ENCODE measurements around the gene FOXK1.
"Not testable (repeated sequence)": the region's sequence is repeated elsewhere in the genome, so short reads cannot be mapped to it uniquely, and the experiment has no call there.

The FOXK1 gene

GRCh38 chr7:4681886-4682620 is at the start of gene FOXK1:
Gene FOXK1, plus strand, starts transcription at chr7:4682295. Its CDS starts 14 bp downstream, at chr7:4682309.
- no peak for DNase-seq (ENCODE audit: low read depth)

GRCh38 chr7:4633012-4633411 is 49.1 kb upstream of the FOXK1 start:
- DNase-seq (ENCODE audit: low read depth): no peak

- DNase-seq (ENCODE audit: low read depth): no peak
Measured at GRCh38 chr7:4634166-4634565, 47.9 kb upstream of the FOXK1 start.

- DNase-seq (ENCODE audit: low read depth): no peak
Measured at GRCh38 chr7:4638781-4639575, 43.1 kb upstream of the FOXK1 start.

- no peak for DNase-seq (ENCODE audit: low read depth)
Measured at GRCh38 chr7:4641091-4641666, 40.9 kb upstream of the FOXK1 start.

GRCh38 chr7:4641667-4642467 is 40.2 kb upstream of the FOXK1 start:
- peak; percentile 91 for DNase-seq (ENCODE audit: low read depth)

GRCh38 chr7:4642468-4643203 is 39.5 kb upstream of the FOXK1 start:
- no peak for DNase-seq (ENCODE audit: low read depth)

- DNase-seq (ENCODE audit: low read depth): not testable (repeated sequence)
Measured at GRCh38 chr7:4643204-4643471, 39.0 kb upstream of the FOXK1 start.

- no peak for DNase-seq (ENCODE audit: low read depth)
Measured at GRCh38 chr7:4645246-4645645, 36.8 kb upstream of the FOXK1 start.

- no peak for DNase-seq (ENCODE audit: low read depth)
Measured at GRCh38 chr7:4648111-4648510, 34.0 kb upstream of the FOXK1 start.

GRCh38 chr7:4650433-4651047 is 31.6 kb upstream of the FOXK1 start:
- no peak for DNase-seq (ENCODE audit: low read depth)

- no peak for DNase-seq (ENCODE audit: low read depth)
Measured at GRCh38 chr7:4653771-4654170, 28.3 kb upstream of the FOXK1 start.

- no peak for DNase-seq (ENCODE audit: low read depth)
Measured at GRCh38 chr7:4655311-4655710, 26.8 kb upstream of the FOXK1 start.

GRCh38 chr7:4655896-4656295 is 26.2 kb upstream of the FOXK1 start:
- DNase-seq (ENCODE audit: low read depth): no peak

- DNase-seq (ENCODE audit: low read depth): no peak
Measured at GRCh38 chr7:4657640-4658417, 24.3 kb upstream of the FOXK1 start.

GRCh38 chr7:4659551-4660286 is 22.4 kb upstream of the FOXK1 start:
- DNase-seq (ENCODE audit: low read depth): no peak

GRCh38 chr7:4661871-4662270 is 20.2 kb upstream of the FOXK1 start:
- DNase-seq (ENCODE audit: low read depth): no peak

GRCh38 chr7:4663239-4664018 is 18.7 kb upstream of the FOXK1 start:
- no peak for DNase-seq (ENCODE audit: low read depth)

- peak; percentile 88 for DNase-seq (ENCODE audit: low read depth)
Measured at GRCh38 chr7:4665661-4666060, 16.4 kb upstream of the FOXK1 start.

Data from HS-5 (cell line).